Measurements from ENCODE around the gene GDE1. TPM values are rescaled to one million over a fixed set of nuclear protein-coding genes. Genes with fewer than 3 reads are reported as not detected.

GDE1 gene
- polyA plus RNA-seq, 3 donors = 30.6 to 75.5 (median 71.7) TPM

- Mint-ChIP-seq H3K9me3 (peaks cover 4 to 16% (median 8%) of the 10 kb centered on the region in 7 donors), H3K4me1 (peaks cover 13% of the 10 kb centered on the region), H3K27ac (no peak overlapping the region), H3K27me3 (ENCODE audit: low read depth in 3 of 3) (peaks cover 0 to 5% (median 3%) of the 10 kb centered on the region in 3 donors), H3K36me3 (peaks cover 10 to 13% of the 10 kb centered on the region in 2 donors), H3K4me3 (no peak overlapping the region)
- peaks cover 9 to 12% of the 10 kb centered on the region in 2 donors for H3K4me1 ChIP-seq (ENCODE audit: control insufficient read depth in 1 of 2, insufficient read depth in 2 of 2, low read length in 2 of 2)
- peaks cover 6 to 8% of the 10 kb centered on the region in 2 donors for H3K36me3 ChIP-seq (replicated peaks in 1 of 2; ENCODE audit: control insufficient read depth in 1 of 2, insufficient read depth in 2 of 2, low read length in 2 of 2)
- DNase-seq = no peak
- H3K9ac ChIP-seq (ENCODE audit: insufficient read depth, low read length, poor library complexity, severe bottlenecking) = no peak overlapping the region
- H3K9me3 ChIP-seq (replicated peaks in 1 of 2; ENCODE audit: control insufficient read depth in 1 of 2, insufficient read depth in 1 of 2, low read length in 2 of 2) = peaks cover 0 to 6% of the 10 kb centered on the region in 2 donors
- peaks cover 24% of the 10 kb centered on the region for H3K79me2 ChIP-seq (ENCODE audit: insufficient read depth, low read length)
- no peak for TF ChIP-seq CTCF (IDR thresholded peaks at IDR 0.05)
- no peak overlapping the region for H3K4me2 ChIP-seq (replicated peaks; ENCODE audit: extremely low read depth, low read length, poor library complexity, severe bottlenecking)
- intact Hi-C loops (cut with micrococcal nuclease) = no loop called here
- H3K27me3 ChIP-seq (ENCODE audit: control insufficient read depth in 2 of 2, insufficient read depth in 2 of 2, low read length in 2 of 2) = no peaks in the 10 kb centered on the region
- H4K20me1 ChIP-seq (ENCODE audit: insufficient read depth, low read length) = peaks cover 7% of the 10 kb centered on the region
- H3K4me3 ChIP-seq (replicated peaks in 1 of 3; ENCODE audit: low read depth in 2 of 3, low read length in 3 of 3) = no peak overlapping the region
- H3K27ac ChIP-seq (ENCODE audit: low read depth in 1 of 2, low read length in 2 of 2) = no peak overlapping the region
- H2AFZ ChIP-seq (ENCODE audit: insufficient read depth, low read depth, low read length, poor library complexity, severe bottlenecking) = no peak overlapping the region
- WGBS (ENCODE audit: insufficient coverage) = no CpG with 5 or more reads among the region's 4 CpGs
These were observed 38.2 kb upstream of the GDE1 start for GRCh38 chr16:19560078-19560477.

- Mint-ChIP-seq H3K4me1 (peaks cover 16% of the 10 kb centered on the region), H3K27ac (peak overlapping the region in 1 of 7 donors; percentile 36), H3K4me3 (no peak overlapping the region), H3K27me3 (ENCODE audit: low read depth in 3 of 3) (peaks cover 0 to 5% (median 3%) of the 10 kb centered on the region in 3 donors), H3K9me3 (peaks cover 4 to 16% (median 8%) of the 10 kb centered on the region in 7 donors), H3K36me3 (peaks cover 6 to 7% of the 10 kb centered on the region in 2 donors)
- H3K36me3 ChIP-seq (replicated peaks in 1 of 2; ENCODE audit: control insufficient read depth in 1 of 2, insufficient read depth in 2 of 2, low read length in 2 of 2) = peaks cover 0 to 1% of the 10 kb centered on the region in 2 donors
- H3K9me3 ChIP-seq (replicated peaks in 1 of 2; ENCODE audit: control insufficient read depth in 1 of 2, insufficient read depth in 1 of 2, low read length in 2 of 2) = peaks cover 0 to 6% of the 10 kb centered on the region in 2 donors
- no peak overlapping the region for H3K9ac ChIP-seq (ENCODE audit: insufficient read depth, low read length, poor library complexity, severe bottlenecking)
- 93% methylated on average over 5 of the region's 10 CpGs for WGBS (ENCODE audit: insufficient coverage)
- peak; percentile 49 to 67 (median 59) for DNase-seq
- H3K27ac ChIP-seq (ENCODE audit: low read depth in 1 of 2, low read length in 2 of 2) = no peak overlapping the region
- no peaks in the 10 kb centered on the region for H3K27me3 ChIP-seq (ENCODE audit: control insufficient read depth in 2 of 2, insufficient read depth in 2 of 2, low read length in 2 of 2)
- H4K20me1 ChIP-seq (ENCODE audit: insufficient read depth, low read length) = peaks cover 7% of the 10 kb centered on the region
- no peak overlapping the region for H2AFZ ChIP-seq (ENCODE audit: insufficient read depth, low read depth, low read length, poor library complexity, severe bottlenecking)
- no peak overlapping the region for H3K4me3 ChIP-seq (replicated peaks in 1 of 3; ENCODE audit: low read depth in 2 of 3, low read length in 3 of 3)
- peak; percentile 88 for TF ChIP-seq CTCF (IDR thresholded peaks at IDR 0.05)
- peaks cover 14 to 19% of the 10 kb centered on the region in 2 donors for H3K4me1 ChIP-seq (ENCODE audit: control insufficient read depth in 1 of 2, insufficient read depth in 2 of 2, low read length in 2 of 2)
- intact Hi-C loops (cut with micrococcal nuclease) = loop anchor here (1.0 to 10.0 kb wide), 7 partner anchors 37 to 755 kb away; partner anchors contain the start of genes ARL6IP1 (in 1 of the 2), CCP110 (in 1 of the 2), COQ7 (in 1 of the 2) and GDE1 (in 1 of the 2)
- H3K4me2 ChIP-seq (replicated peaks; ENCODE audit: extremely low read depth, low read length, poor library complexity, severe bottlenecking) = no peak overlapping the region
- peaks cover 24% of the 10 kb centered on the region for H3K79me2 ChIP-seq (ENCODE audit: insufficient read depth, low read length)
These were observed 37.5 kb upstream of the GDE1 start for GRCh38 chr16:19559242-19559910.
